ENCODE results near the gene SLC48A1.

Gene SLC48A1

DNA sequence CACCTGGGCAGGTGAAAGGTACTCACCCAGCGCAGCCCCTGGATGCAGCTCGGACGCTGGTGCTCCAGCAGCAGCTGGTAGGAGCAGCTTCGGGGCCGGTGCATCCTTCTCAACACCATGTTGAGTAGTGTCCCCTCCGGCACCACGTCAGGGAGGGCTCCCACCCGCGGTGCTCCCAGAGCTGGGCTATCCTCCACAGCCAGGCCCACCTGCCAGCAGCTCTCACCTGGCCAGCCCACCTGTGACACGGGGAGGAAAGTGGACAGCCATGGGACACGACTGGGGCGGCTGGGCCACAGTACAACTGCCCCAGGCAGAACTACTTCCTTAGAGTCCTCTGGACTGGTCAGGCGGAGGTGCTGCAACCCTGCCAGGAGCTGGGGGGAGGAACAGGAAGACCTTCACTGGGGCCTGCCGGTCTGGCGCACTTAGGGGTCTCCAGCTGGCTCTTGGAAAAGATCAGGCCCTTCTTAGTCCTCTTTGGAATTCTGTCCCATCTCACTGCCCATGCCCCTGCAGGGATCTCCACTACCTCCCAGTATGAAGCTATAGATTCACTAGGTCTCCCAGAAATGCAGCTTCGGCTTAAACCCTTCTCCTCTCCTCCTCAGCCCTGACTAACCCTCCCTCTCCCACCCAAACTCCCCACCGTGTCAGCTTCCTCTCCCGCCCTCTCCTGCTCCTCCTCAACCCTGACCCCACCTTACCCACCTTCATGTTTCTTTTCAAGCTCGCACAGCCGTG lies 15.0 kb upstream of the SLC48A1 start:
- no peak for DNase-seq (ENCODE audit: low read depth in 2 of 2, low spot score in 1 of 2)

DNA sequence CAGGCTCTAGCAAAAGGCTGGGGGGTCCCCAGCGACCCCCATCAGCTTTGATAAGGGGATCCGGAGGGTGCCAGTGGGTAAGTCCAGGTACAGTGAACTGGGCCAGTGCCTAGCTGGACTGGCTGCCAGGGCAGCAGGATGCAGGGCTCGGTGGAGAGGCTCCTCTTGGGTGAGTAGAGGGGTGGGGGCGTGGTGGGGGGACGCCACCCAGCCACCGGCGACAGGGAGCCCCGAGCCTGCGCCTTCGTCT lies 14.5 kb upstream of the SLC48A1 start:
- no peak for DNase-seq (ENCODE audit: low read depth in 2 of 2, low spot score in 1 of 2)

DNA sequence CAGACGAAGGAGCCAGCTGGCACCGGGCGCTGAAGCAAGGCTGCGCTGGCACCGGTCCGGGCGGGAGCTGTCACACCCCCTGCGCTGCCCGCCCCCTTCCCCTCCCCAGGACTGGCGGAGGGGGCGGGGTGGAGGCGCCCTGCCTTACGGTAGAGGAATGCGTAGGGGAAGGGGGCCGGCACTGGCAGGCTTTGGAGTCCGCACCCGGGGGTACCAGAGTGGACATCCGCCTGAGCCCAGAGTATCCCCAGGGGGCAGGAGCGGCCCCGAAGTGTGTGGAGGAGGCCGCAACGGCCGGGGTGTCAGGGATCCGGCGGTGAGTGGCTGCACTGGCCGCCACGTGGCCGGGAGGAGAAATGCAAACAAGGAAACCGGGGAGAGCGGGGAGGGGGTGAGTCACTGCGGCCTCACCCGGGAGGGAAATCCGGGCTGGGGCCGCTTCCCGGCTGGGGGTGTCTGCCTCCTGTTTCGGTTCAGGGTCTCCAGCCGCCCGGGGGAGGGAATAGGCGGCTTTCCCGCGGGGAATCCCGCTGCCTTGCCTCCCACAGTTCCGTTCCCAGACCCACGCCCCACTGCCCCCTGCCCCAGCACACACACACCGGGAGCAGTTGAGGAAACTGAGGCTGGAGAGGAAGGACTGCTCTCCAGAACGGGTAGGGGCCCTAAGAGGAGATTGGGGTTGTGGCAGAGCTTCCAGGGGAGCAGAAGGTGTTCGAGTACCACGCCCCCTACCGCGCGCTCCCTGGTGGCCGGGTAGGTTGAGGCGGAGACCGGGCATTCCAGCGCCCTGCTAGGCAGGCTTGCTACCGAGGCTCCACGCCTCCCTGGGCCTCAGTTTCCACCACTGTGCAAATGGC lies 14.0 kb upstream of the SLC48A1 start, which contains the start of gene RAPGEF3:
Gene RAPGEF3 (minus strand): TSS at position 47 of the 857 bp plus-strand sequence. CDS start 324 bp downstream, outside the sequence.
- peak; percentile 40 to 45 for DNase-seq (ENCODE audit: low read depth in 2 of 2, low spot score in 1 of 2)

DNA sequence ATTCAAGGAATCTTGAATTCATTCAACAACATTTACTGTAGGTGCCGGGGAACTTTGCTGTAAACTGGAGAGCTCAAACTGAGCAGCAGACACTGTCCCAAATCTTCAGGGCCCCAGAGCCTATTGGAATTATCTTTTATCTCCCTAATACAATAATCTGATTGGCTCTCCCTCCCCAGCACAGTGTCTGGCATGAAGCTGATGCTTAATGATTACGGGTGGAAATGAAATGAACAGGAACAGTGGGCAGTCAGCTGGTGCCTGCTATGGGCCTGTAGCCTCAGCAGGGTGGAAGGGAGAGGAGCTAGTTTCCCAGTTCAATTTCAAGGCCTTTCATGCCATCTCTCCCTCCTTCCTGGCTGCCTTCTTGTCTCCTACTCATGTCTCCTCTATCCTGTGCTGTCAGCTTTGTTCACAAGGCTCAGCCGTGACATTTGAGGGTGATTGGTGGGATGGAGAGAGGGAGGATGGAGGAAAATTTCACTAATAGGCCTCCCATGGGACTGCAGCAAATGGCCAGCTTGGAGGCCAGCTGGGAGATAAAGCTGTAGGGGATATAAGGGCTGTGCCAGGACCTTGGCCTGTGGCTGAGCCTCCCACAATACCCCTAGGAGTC lies 10.1 kb upstream of the SLC48A1 start:
- no peak for DNase-seq (ENCODE audit: low read depth in 2 of 2, low spot score in 1 of 2)

DNA sequence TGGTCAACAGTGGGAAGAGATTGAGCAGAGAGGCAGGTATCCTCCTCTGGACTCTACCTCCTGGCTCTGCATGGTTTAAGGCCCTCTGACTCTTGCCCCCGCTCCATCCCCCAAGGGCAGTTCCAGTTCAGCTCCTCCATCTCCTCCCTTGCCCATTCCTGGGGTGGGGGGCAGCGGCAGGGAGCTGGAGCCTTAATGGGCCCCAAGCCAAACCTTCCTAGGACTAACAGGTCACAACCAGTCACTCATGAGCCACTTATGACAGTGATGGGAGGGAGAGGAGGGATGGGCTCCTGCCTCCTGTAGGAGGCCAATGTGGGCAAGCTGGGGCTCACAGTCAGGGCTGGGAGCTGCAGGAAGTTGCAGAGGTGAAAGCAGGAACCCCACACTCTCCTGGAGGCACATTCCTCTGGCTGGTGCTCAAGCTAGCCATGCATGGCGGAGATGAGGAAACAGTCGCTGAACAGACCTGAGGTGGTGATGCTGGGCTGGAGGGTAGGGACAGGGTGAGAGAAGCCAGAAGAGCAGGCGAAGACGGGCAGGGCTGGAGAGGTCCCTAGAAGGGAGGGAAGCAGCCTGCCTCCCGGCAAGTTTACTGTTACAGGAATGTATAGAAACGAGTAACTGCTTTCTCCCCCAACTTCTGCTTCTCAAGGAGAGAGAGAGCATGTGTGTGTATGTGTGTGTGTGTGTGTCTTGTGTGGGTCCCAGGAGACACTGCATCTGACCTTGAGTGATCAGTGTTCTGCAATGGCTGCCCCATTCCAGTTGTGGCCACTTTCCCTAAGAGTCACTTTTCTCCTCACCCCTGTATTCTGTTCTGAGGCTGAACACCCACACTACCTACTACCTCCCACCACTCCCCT lies 9.3 kb upstream of the SLC48A1 start:
- no peak for DNase-seq (ENCODE audit: low read depth in 2 of 2, low spot score in 1 of 2)

DNA sequence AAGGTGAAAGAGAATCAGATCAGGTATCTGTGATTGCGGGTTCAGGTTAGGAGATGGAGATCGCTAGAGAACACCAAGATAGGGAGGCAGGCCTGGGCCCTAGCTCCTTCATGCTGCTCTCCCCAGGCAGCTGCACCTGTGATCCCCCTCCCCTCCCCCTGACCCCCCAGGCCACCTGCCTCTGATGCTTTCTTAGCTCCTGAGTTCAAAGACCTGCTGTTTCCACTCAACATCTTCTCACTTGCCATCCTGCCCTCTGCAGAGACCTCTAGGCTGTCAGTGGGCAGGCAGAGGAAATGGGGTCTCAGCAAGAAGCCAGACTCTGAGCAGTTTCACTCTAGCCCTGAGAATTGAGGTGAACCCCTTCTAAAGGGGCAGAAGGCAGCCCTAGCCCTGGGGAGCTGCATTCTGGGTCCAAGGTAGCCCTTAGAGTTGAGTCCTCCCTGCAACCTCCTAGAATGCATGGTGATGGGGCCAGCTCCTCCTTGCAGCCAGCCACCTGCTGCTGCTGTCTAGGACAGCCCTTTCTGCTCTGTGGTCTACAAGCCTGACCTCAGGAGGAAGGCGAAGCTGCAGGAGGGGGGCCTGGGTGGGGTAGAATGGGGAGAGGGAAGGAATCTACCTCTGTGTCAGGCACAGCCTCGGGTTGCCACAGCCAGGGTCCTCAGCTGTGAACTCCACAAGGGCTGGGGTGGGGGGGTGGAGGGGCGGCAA lies 6.4 kb upstream of the SLC48A1 start:
- DNase-seq (ENCODE audit: low read depth in 2 of 2, low spot score in 1 of 2), result no peak

DNA sequence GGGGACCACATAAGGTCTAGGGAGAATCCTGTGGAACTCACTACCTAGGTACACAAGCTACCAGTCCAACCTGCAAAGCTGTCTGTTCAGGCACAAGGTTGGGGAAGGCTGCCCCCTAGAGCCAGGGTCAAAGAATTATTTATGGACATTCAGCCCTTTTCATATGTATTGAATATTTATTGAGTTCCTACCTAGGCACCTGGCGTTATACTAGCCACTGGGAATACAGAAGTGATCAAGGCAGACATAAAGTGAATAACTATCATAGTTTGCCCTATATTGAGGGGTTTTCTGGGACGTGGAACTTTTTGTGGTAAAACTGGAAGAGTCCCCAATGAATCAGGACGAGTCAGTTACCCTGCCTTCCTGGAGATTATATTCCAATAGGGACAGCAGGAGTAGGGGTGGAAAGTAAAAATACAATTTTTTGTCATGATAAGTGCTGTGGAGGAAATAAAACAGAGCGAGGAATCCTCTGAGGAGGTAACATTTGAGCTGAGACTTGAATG lies 5.8 kb upstream of the SLC48A1 start:
- DNase-seq (ENCODE audit: low read depth in 2 of 2, low spot score in 1 of 2), result peak; percentile 35 to 52

DNA sequence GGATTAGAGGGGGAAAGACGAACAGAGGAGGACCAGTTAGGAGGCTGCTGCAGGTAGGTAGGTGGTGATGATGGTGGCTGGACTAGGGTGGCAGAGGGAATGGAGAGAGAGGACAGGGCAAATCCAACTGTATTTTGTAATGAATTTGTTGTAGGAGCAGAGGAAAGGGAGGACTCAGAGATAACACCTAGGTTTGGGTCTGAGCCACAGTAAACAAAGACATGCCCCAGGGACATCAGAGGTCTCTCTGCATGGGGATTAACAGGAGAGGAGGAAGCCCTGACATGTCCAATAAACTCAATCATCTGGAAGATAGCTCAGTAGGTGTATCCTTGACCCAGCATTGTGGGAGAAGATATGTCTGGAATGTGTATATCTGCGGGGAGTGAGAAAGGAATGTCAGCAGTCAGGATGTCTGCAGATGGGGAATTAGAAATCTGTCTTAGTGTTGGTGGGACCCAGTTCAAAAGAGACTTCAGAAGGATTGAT lies 4.7 kb upstream of the SLC48A1 start:
- no peak for DNase-seq (ENCODE audit: low read depth in 2 of 2, low spot score in 1 of 2)

DNA sequence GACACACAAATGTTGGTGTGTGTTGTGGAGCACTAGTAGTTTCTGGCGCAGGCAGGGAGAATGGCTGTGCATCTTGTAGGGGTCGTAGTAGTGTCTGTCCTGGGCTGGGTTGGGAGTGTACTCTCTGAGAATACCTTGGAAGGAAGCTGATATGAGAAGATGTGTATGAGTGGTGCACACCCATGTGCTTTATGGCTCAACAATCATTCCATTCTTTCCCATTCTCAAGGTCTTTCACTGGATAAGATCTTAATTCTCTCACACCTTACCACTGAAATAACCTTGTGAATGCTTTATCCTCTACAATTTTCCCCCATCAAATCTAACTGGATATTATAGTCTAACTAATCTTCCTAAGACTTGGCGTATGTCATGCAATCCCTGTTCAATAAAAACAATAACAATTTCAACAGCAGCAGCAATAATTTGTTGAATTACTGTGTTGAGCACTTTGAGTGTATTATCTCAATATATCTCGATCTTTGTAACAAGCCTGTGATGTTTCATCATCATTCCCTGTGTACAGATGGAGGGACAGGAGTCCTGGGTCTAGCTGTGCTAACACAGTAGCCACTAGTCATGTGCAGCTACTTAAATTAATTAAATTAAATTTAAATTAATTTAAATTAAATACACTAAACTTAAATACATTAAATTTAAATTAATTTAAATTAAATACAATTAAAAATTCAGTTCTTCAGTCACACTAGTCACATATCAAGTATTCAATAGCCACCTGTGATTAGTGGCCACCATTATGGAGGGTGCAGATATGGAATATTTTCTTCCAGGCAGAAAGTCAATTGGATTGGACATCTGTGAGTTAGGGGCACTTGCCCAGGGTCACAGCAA lies 3.6 kb upstream of the SLC48A1 start:
- no peak for DNase-seq (ENCODE audit: low read depth in 2 of 2, low spot score in 1 of 2)

DNA sequence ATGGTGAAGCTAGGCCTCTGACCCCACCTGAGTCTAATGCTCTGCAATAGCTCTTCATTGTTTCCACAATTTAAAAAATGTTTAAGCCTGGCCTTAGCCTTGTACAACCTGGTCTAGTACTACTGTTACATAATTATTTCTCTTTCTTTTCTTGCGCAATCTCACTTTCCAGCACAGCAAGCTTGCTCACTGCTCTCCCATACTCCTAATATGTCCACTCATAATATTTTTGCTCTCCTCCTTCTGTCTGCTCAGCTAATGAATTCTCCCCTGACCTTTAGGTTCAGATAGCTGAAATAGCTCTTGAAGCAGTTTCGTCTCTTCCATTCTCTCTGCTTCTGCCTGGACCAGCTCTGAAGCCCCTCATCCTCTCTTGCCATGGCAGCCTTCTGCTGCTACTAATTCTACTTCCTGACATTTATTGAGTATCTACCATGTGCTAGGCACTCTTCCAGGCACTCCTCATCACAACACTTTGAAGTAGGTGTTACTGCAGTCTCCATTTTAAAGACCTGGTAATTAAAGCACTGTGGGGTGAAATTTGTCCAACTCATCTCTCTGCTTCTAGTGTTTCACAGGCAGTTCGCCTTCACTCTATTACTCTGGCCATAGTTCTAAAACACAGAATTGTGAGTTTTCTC lies 2.8 kb upstream of the SLC48A1 start:
- DNase-seq (ENCODE audit: low read depth in 2 of 2, low spot score in 1 of 2), result no peak

DNA sequence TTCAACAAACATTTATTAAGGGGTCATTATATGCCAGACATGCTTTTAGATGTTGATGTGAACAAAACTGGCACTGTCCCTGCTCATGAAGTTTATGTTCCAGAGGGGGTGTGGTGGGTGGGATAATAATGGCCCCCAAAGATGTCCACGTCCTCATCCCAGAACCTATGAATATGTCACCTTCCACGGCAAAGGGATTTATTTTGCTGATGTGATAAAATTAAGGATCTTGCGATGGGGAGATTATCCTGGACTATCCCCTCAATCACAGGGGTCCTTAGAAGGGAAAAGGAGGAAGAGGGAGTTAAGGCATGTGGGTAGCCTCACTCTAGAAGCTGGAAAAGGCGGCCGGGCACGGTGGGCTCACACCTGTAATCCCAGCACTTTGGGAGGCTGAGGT lies 1.7 kb upstream of the SLC48A1 start:
- DNase-seq (ENCODE audit: low read depth in 2 of 2, low spot score in 1 of 2), result no peak

DNA sequence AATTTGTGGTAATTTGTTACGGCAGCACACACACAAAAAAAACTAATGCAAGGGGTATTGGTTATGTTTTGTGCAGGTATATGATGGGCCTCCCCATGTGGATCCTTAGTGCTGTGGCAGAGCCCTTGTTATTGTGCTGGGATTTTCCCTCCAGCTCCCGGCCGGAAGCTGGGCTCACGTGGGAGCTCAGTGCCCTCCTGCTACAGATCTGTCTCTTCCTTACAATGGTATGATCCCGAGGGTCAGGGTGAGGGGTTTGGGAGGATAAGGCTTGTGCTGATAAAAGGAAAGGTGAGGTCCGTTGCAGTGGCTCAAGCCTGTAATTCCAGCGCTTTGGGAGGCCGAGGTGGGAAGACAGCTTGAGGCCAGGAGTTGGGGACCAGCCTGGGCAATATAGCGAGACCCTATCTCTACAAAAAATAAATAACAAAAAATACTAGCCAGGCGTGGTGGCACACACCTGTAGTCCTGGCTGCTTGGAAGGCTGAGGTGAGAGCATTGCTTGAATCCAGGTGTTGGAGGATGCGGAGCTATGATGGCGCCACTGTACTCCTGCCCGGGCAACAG lies 861 bp upstream of the SLC48A1 start:
- no peak for DNase-seq (ENCODE audit: low read depth in 2 of 2, low spot score in 1 of 2)

DNA sequence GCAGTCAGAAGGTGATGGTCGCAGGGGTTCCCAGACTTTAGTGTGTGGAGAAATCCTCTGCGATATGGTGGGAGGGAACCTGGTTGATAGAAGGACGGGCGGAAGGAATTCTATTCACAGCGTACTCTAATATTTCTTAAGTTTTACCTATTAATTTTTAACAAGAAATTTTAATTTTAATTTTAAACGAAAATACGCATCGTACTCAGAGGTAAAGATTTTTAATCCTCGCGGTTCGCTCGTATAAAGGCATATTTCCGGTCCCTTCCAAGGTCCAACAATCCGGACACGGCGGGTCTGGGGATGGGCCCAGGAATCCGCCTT lies 338 bp upstream of the SLC48A1 start:
- no peak for DNase-seq (ENCODE audit: low read depth in 2 of 2, low spot score in 1 of 2)

DNA sequence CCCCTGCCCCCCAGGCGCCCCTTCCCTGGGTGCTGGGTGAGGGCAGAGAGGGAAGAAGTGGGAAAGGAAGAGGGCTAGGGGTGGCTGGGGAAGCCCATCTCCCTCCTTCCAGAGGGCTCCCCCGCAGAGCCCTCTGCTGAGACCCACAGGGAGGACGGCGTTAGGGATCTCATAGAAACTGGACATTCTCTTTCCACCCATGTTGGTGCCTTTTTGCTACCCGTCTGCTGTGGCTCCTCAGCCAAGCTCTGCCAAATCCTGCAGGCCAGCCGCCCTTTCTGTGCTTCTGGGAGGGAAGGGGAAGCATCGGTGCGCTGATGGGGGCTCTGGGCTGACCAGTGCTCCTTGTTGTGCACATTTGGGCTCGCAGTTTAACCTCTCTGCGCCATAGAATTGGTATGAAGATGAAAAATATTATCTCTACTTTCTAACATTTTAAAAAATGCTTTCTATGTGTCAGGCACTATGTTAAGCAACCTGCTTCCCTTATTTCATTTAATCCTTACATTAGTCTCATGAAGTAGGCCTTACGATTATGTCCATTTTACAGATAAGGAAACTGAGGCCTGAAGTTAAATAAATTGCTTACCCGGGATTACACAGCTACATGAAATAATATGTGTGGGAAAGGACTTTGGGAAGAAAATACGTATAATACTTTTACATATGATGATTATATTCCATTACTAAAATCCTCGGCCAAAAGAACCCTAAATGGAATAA lies 981 bp downstream of the SLC48A1 start:
- DNase-seq (ENCODE audit: low read depth in 2 of 2, low spot score in 1 of 2), result no peak

DNA sequence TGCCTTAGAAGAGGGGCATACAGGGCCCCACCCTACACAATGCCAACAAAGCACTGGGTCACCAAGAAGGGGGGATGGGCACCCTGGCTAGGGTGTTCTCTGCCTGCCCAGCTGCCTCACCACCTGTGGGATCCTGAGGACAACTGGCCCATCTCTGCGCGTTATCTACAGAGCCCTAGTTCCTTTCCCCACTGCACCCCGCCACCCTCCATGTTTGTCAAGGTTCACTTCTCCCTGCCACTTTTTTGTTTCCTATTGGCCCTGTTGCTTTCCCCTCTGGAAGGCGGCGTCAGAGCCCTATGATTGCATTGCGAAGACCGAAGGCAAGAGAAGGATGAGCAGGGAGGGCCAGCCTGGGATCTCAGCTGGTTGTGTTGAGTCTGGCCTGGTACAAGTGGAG lies 1.6 kb downstream of the SLC48A1 start:
- DNase-seq (ENCODE audit: low read depth in 2 of 2, low spot score in 1 of 2), result no peak

DNA sequence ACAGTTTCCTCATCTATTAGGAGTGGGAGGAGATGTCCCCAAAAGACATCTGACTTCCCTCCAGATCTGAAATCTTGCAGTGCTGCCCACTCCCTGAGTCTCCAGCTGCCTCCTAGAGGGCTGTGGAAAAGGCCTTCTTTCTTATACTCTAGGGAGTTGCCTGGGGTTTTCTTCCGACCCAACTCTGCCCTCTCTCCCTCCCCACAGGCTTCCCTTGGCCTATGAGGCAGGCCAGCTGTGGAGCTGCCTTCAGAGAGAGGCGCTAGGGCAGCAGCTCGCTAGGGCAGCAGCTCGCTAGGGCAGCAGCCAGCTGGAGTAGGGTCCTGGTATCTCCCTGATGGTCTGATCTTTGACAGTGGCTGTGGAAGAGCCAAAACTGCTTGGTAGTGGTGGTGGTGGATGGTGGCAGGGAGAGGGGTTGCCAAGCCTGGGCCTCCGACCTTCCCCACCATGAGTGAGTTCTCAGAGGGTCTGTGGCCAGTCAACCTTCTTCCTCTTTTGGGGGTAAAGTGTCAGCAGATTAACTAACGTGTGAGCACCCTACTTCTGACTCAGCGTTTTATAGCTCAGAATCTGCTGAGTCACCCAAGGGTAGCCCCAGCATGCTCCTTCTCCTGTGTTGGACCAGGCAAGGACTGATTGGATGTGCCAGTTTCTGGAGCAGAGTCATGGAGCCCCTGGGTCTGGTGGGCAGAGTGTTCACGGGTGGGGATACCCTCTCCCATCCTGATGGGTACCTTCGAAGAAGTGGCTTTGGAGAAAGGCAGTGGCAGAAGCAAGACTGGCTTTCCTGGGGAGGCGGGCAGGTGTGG lies 2.3 kb downstream of the SLC48A1 start:
- no peak for DNase-seq (ENCODE audit: low read depth in 2 of 2, low spot score in 1 of 2)

DNA sequence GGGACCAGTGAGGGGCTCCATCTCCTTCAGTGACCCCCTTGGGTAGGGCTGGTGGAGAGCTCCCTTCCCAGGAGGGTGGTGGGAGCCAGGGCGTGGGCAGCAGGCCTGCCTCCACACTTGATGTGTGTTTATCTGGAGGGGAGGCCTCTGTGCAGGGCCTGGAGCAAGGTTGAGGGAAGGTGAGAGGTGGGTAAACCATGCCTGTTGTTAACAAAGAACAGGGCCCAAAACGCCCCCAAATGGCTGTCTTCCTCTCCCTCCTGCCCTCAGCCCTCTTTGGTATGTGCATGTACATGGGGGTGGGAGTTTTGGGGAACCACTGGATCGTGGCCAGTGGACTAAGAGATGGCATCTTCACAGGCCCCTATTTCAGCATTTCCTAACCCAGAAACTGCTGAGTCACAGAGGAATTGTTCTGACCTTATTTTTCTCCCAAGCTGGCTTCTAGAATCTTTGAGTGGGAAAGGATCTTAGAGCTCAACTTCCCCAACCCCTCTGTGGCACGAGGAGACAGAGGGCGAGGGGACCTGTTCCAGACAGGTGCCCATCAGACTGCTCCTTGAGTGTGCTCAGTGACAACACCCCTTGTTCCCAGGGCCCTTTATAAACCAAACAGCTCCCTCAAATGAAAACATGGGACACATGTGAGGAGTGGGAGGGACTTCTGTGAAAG lies 3.6 kb downstream of the SLC48A1 start:
- no peak for DNase-seq (ENCODE audit: low read depth in 2 of 2, low spot score in 1 of 2)
